Measurements from ENCODE around the gene SCN2B. TPM values are rescaled to one million over a fixed set of nuclear protein-coding genes. Genes with fewer than 3 reads are reported as not detected.

SCN2B gene
- total and polyA plus RNA-seq, 2 of the 13 experiments (the other 11 are each of a cell fraction or from before 2014, with no cell fraction given), result 0.01 to 0.02 TPM

DNA sequence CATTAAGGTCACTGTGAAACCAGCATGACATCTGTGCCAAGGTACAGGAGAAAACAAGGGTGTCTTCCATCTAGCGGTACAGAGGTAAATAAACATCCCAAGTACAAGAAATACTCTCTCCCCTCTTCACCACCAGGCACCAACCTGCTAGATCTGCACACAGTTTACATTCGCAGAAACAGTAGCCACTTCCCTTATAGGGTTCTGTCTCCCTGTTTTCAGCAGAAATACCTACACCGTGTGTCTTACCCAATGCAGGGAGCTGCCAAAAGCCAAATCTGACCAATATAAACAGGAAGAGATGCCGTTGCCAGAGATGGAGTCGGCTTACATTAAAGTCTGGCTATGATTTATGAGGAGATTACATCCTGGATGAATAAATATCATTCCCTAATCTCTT is 25.0 kb downstream of the SCN2B start:
- ATAC-seq (no peak), DNase-seq (ENCODE audit: low spot score) (no peak), FAIRE-seq (no peak)
- POLR2A ChIA-PET, result no interaction called here
- Histone ChIP-seq H3K4me1 (ENCODE audit: insufficient read depth, low read length) (peaks cover 25% of the 10 kb centered on the region), H2AFZ (ENCODE audit: low read length) (no peak overlapping the region), H3K9ac (ENCODE audit: insufficient read depth, low read depth, low read length) (no peak overlapping the region), H4K20me1 (ENCODE audit: insufficient read depth, low read length) (no peaks in the 10 kb centered on the region), H3K4me3 (replicated peaks in 1 of 3; ENCODE audit: insufficient read depth in 1 of 3, low read depth in 2 of 3, low read length in 3 of 3) (no peak overlapping the region), H3K27ac (ENCODE audit: extremely low read length, insufficient read depth, low read length) (no peak overlapping the region), H3K4me2 (ENCODE audit: low read depth, low read length) (no peak overlapping the region), H3K27me3 (ENCODE audit: control insufficient read depth in 1 of 2, insufficient read depth in 2 of 2, low read length in 2 of 2) (peaks cover 19 to 85% of the 10 kb centered on the region in 2 experiments), H3K36me3 (replicated peaks in 1 of 2; ENCODE audit: control insufficient read depth in 1 of 2, insufficient read depth in 2 of 2, low read length in 2 of 2) (no peaks in the 10 kb centered on the region), H3K9me3 (ENCODE audit: low read length) (no peaks in the 10 kb centered on the region), H3K79me2 (ENCODE audit: insufficient read depth, low read length) (no peaks in the 10 kb centered on the region)
- CTCF ChIA-PET (ENCODE audit: low intra/inter-chr PET ratio, low total read pairs), result no interaction called here
- 52% methylated on average over 5 of the region's 5 CpGs for WGBS (ENCODE audit: low lambda C conversion rate)
- BruUV-seq (replicated peaks), result no TSS peak
- in situ Hi-C loops (cut with HindIII; ENCODE audit: extremely low pct_ligation_motif_present, low pct_unique_long_range_greater_than_20kb), result no loop called here
- intact Hi-C loops (cut with micrococcal nuclease; ENCODE audit: unreplicated experiment), result no loop called here
- TF ChIP-seq NCOA5 (CRISPR knock-in tag; IDR thresholded peaks at IDR 0.05) (no peak), ZNF879 (CRISPR knock-in tag; IDR thresholded peaks at IDR 0.05) (no peak), KLF9 (CRISPR knock-in tag; IDR thresholded peaks at IDR 0.05; ENCODE audit: low read depth) (no peak), FUBP1 (CRISPR knock-in tag; IDR thresholded peaks at IDR 0.05; ENCODE audit: borderline replicate concordance) (no peak), ZSCAN12 (CRISPR knock-in tag; IDR thresholded peaks at IDR 0.05) (no peak), PCBP1 (IDR thresholded peaks at IDR 0.05; ENCODE audit: borderline replicate concordance, low read depth, low read length) (no peak), ZNF207 (IDR thresholded peaks at IDR 0.05; ENCODE audit: borderline replicate concordance) (no peak), SSRP1 (CRISPR knock-in tag; IDR thresholded peaks at IDR 0.05) (no peak), REL (CRISPR knock-in tag; conservative IDR thresholded peaks at IDR 0.05) (no peak), ZFP1 (CRISPR knock-in tag; IDR thresholded peaks at IDR 0.05) (no peak), ZNF850 (CRISPR knock-in tag; conservative IDR thresholded peaks at IDR 0.05) (no peak), EEA1 (CRISPR knock-in tag; IDR thresholded peaks at IDR 0.05; ENCODE audit: borderline replicate concordance) (no peak), PRMT3 (CRISPR knock-in tag; IDR thresholded peaks at IDR 0.05; ENCODE audit: borderline replicate concordance, low read depth) (no peak), ZNF343 (CRISPR knock-in tag; IDR thresholded peaks at IDR 0.05) (no peak), ZNF816 (CRISPR knock-in tag; IDR thresholded peaks at IDR 0.05; ENCODE audit: borderline replicate concordance) (no peak)
- TF ChIP-seq, protein P1, sequence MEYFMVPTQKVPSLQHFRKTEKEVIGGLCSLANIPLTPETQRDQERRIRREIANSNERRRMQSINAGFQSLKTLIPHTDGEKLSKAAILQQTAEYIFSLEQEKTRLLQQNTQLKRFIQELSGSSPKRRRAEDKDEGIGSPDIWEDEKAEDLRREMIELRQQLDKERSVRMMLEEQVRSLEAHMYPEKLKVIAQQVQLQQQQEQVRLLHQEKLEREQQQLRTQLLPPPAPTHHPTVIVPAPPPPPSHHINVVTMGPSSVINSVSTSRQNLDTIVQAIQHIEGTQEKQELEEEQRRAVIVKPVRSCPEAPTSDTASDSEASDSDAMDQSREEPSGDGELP (IDR thresholded peaks at IDR 0.05; ENCODE audit: borderline replicate concordance, low read depth), result no peak
